Measurements from ENCODE around the gene CNN2. TPM values are rescaled to one million over a fixed set of nuclear protein-coding genes. Genes with fewer than 3 reads are reported as not detected.

The CNN2 gene
- total RNA-seq, 1 experiment from 2014 or later, result 524 TPM

DNA sequence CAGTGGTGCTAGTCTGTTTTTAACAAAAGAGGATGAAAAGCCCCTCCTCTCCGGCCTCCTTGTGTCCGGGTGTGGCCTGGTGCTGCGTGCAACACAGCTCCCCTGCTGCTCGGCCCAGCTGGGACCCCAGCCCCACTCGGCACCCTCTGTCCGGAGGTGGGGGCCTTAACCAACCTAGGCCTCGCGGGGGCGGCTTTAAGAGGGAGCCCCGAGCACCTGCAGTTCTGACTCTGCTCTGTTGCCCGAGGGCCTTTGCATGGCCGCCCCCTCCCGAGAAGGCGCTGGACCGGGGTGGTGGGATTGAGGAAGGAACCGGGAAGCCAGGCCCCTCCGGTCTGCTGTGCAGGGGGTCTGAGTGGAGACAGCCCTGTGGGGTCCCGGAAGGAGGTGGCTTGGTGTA, 31.9 kb upstream of the CNN2 start:
- peaks cover 32% of the 10 kb centered on the region for H3K27me3 Mint-ChIP-seq (ENCODE audit: low read depth)
- H3K36me3 Mint-ChIP-seq (ENCODE audit: insufficient read depth in 1 of 3, low read depth in 3 of 3), result peaks cover 0 to 15% (median 14%) of the 10 kb centered on the region in 3 experiments; a peak in 6 of 7 replicates
- no peak overlapping the region for H2AFZ ChIP-seq (ENCODE audit: low read length)
- H3K79me1 ChIP-seq (ENCODE audit: insufficient read depth, low read depth, low read length, poor library complexity, severe bottlenecking), result no peaks in the 10 kb centered on the region
- no peak overlapping the region for H2BK12ac ChIP-seq (ENCODE audit: insufficient read length, low read depth, low read length)
- WGBS (ENCODE audit: extremely low coverage, insufficient read length, low lambda C conversion rate), result no CpG with 5 or more reads among the region's 18 CpGs
- no peak overlapping the region for H2BK15ac ChIP-seq (ENCODE audit: low read depth, low read length)
- no peak overlapping the region for H4K91ac ChIP-seq (ENCODE audit: insufficient read length, low read depth, low read length)
- no peak overlapping the region for H3K56ac ChIP-seq (ENCODE audit: insufficient read length, low read depth, low read length)
- H3K18ac ChIP-seq (ENCODE audit: insufficient read length, low read depth, low read length), result no peak overlapping the region
- H3K9me3 Mint-ChIP-seq, result no peaks in the 10 kb centered on the region; a peak in 1 of 5 replicates
- H3T11ph ChIP-seq (ENCODE audit: low read length), result no peak overlapping the region
- no peak for TF ChIP-seq CTCF (conservative IDR thresholded peaks at IDR 0.05)
- no peak overlapping the region for H3K23ac ChIP-seq (ENCODE audit: insufficient read length, low read depth, low read length)
- peaks cover 3% of the 10 kb centered on the region; the same call in 1 of the 2 replicates for H3K27me3 ChIP-seq (ENCODE audit: insufficient read depth, low read length)
- no peak overlapping the region for H3K27ac ChIP-seq (ENCODE audit: insufficient read length, low read depth, low read length)
- H3K23me2 ChIP-seq (ENCODE audit: insufficient read length, low read depth, low read length, poor library complexity, severe bottlenecking), result no peaks in the 10 kb centered on the region
- H2BK5ac ChIP-seq (ENCODE audit: insufficient read length, low read length), result no peak overlapping the region
- peaks cover 7% of the 10 kb centered on the region for H4K20me1 ChIP-seq (ENCODE audit: control insufficient read depth, insufficient read depth, insufficient read length)
- no peak for DNase-seq
- H3K4me1 ChIP-seq (ENCODE audit: insufficient read depth, low read length), result no peaks in the 10 kb centered on the region
- no peaks in the 10 kb centered on the region for H3K79me2 ChIP-seq (ENCODE audit: insufficient read depth, low read length)
- H4K8ac ChIP-seq (replicated peaks; ENCODE audit: insufficient read length, low read depth, low read length), result no peak overlapping the region
- no peak overlapping the region for H3K14ac ChIP-seq (ENCODE audit: insufficient read depth, low read length)
- no peak overlapping the region for H2AK5ac ChIP-seq (ENCODE audit: insufficient read length, low read length)
- no peak overlapping the region for H4K5ac ChIP-seq (ENCODE audit: insufficient read length, low read depth, low read length)
- no peak overlapping the region for H2BK120ac ChIP-seq (ENCODE audit: low read depth, low read length, poor library complexity, severe bottlenecking)
- H2BK20ac ChIP-seq (ENCODE audit: low read depth, low read length, poor library complexity, severe bottlenecking), result no peak overlapping the region
- no peak overlapping the region for H3K4me3 Mint-ChIP-seq
- no peak overlapping the region for H3K4ac ChIP-seq (ENCODE audit: low read depth, low read length)
- peaks cover 5 to 15% of the 10 kb centered on the region in 2 experiments for H3K4me1 Mint-ChIP-seq
- no peaks in the 10 kb centered on the region for H3K9me3 ChIP-seq (ENCODE audit: control insufficient read depth, low read depth, low read length)
- H3K9ac ChIP-seq (ENCODE audit: extremely low read depth, insufficient read length, low read length), result no peak overlapping the region
- no peak overlapping the region for H3K4me2 ChIP-seq (ENCODE audit: insufficient read depth, insufficient read length, low read length)
- H3K27ac Mint-ChIP-seq, result no peak overlapping the region

All from H9 (cell line).